HepG2 (cell line): Measurements from ENCODE around the gene HJURP. TPM values are rescaled to one million over a fixed set of nuclear protein-coding genes. Genes with fewer than 3 reads are reported as not detected.

ENCODE experiments used
- ATAC-seq: fragments of 200-7000 bp; cut with Tn5 transposase; 3 replicates; pipeline ENCODE4 v1.9.1; 2020; ENCODE audit warnings: mild to moderate bottlenecking, moderate library complexity
- BruUV-seq: library from RNA; stranded (reverse); fragments of 400-500 nt; replicated peaks from 2 replicates; lab custom pipeline; 2021; lab: Mats Ljungman, UMichigan
- CTCF ChIA-PET: fragments of 300-600 bp; formaldehyde crosslinking; extraction: SDS; loops from one replicate; lab custom pipeline; 2021; ENCODE audit warnings: low total read pairs, inconsistent platforms, low intra/inter-chr PET ratio; lab: Yijun Ruan, JAX
- POLR2A ChIA-PET: fragments of 350-600 bp; sonication (Branson Sonifier 250); formaldehyde crosslinking; loops from one replicate; lab custom pipeline; 2020; ENCODE audit warnings: antibody characterized with exemption, inconsistent platforms; lab: Yijun Ruan, JAX
- DNase-seq: peaks from one replicate; pipeline ENCODE4 v3.0.0-alpha.2; 2015; ENCODE audit warnings: low spot score
- FAIRE-seq: peaks from 3 replicates; lab custom pipeline; 2011; peaks lifted over from hg19 to GRCh38; lab: Jason Lieb, UNC
- H2AFZ ChIP-seq: one replicate; pipeline ENCODE4 v1.6.1; 2011; ENCODE audit warnings: low read length, inconsistent platforms
- H3K27ac ChIP-seq: fragments of 300-600 bp; 3 replicates; pipeline ENCODE4 v1.8.0; 2011; ENCODE audit warnings: mixed run types, mild to moderate bottlenecking, mixed read lengths, low read length, inconsistent platforms; ENCODE audit not compliant: insufficient read depth; ENCODE audit errors: extremely low read length
- H3K27me3 ChIP-seq, 2 experiments: fragments of 200-600 bp in 1 of 2; 2 replicates in 1 of 2; 3 replicates in 1 of 2; pipeline versions ENCODE4 v1.6.0 to v1.8.0; 2011; ENCODE audit warnings: low read length in 2 of 2, mild to moderate bottlenecking in 2 of 2, moderate library complexity in 2 of 2, inconsistent platforms in 1 of 2; ENCODE audit not compliant: insufficient read depth in 2 of 2, control insufficient read depth in 1 of 2
- H3K36me3 ChIP-seq, 2 experiments: fragments of 200-600 bp in 1 of 2; replicated peaks in 1 of 2; 2 replicates in 1 of 2; 3 replicates in 1 of 2; pipeline versions ENCODE4 v1.5.1 to v1.8.0; 2011; ENCODE audit warnings: low read length in 2 of 2, inconsistent platforms in 1 of 2; ENCODE audit not compliant: insufficient read depth in 2 of 2, control insufficient read depth in 1 of 2
- H3K4me1 ChIP-seq: 2 replicates; pipeline ENCODE4 v1.5.1; 2012; ENCODE audit warnings: low read length, inconsistent platforms; ENCODE audit not compliant: insufficient read depth
- H3K4me2 ChIP-seq: 2 replicates; pipeline ENCODE4 v1.6.0; 2011; ENCODE audit warnings: low read depth, low read length, inconsistent platforms
- H3K4me3 ChIP-seq, 3 experiments: fragments of 200-600 bp in 1 of 3; sonication (generic), shearing (Covaris generic) in 1 of 3; replicated peaks in 1 of 3; 2 replicates each; pipeline ENCODE4 v1.5.1; 2011 to 2016; ENCODE audit warnings: low read length in 3 of 3, inconsistent platforms in 2 of 3, low read depth in 2 of 3, mild to moderate bottlenecking in 2 of 3, control low read depth in 1 of 3, mixed read lengths in 1 of 3; ENCODE audit not compliant: insufficient read depth in 1 of 3
- H3K79me2 ChIP-seq: one replicate; pipeline ENCODE4 v1.6.1; 2011; ENCODE audit warnings: low read length, inconsistent platforms; ENCODE audit not compliant: insufficient read depth
- H3K9ac ChIP-seq: 2 replicates; pipeline ENCODE4 v1.6.0; 2011; ENCODE audit warnings: mild to moderate bottlenecking, low read depth, low read length, inconsistent platforms; ENCODE audit not compliant: insufficient read depth
- H3K9me3 ChIP-seq: 2 replicates; pipeline ENCODE4 v1.5.1; 2012; ENCODE audit warnings: mild to moderate bottlenecking, low read length
- H4K20me1 ChIP-seq: 2 replicates; pipeline ENCODE4 v1.6.0; 2011; ENCODE audit warnings: inconsistent platforms, mild to moderate bottlenecking, low read length, moderate library complexity; ENCODE audit not compliant: insufficient read depth
- ETV6 ChIP-seq: sonication (generic); formaldehyde crosslinking; conservative IDR thresholded peaks from 2 replicates; pipeline ENCODE4 v1.4.0; 2020; ENCODE audit warnings: missing genetic modification reagents
- PHF8 ChIP-seq: sonication (generic); formaldehyde crosslinking; IDR thresholded peaks from 2 replicates; pipeline ENCODE4 v1.5.0; 2020; ENCODE audit warnings: missing genetic modification reagents
- ZNF142 ChIP-seq: sonication (generic); formaldehyde crosslinking; IDR thresholded peaks from 2 replicates; pipeline ENCODE4 v1.4.0; 2020; ENCODE audit warnings: missing genetic modification reagents
- ZNF224 ChIP-seq: sonication (generic); formaldehyde crosslinking; IDR thresholded peaks from 2 replicates; pipeline ENCODE4 v1.5.0; 2020; ENCODE audit warnings: mild to moderate bottlenecking, missing genetic modification reagents
- ZNF317 ChIP-seq: sonication (generic); formaldehyde crosslinking; IDR thresholded peaks from 2 replicates; pipeline ENCODE4 v1.5.0; 2020; ENCODE audit warnings: mild to moderate bottlenecking, missing genetic modification reagents
- ZNF572 ChIP-seq: sonication (generic); formaldehyde crosslinking; IDR thresholded peaks from 2 replicates; pipeline ENCODE4 v1.5.1; 2020; ENCODE audit warnings: mild to moderate bottlenecking, missing genetic modification reagents
- ZNF577 ChIP-seq: sonication (generic); formaldehyde crosslinking; IDR thresholded peaks from 2 replicates; pipeline ENCODE4 v1.4.0; 2020; ENCODE audit warnings: mild to moderate bottlenecking, low read depth, missing genetic modification reagents, borderline replicate concordance
- WGBS: methylation state at CpG from one replicate; pipeline ENCODE4 v1.1.6; 2017; ENCODE audit warnings: low lambda C conversion rate; 5-methylcytosine and 5-hydroxymethylcytosine counted together
- in situ Hi-C: cut with HindIII; loops from 2 replicates; pipeline ENCODE4 v1.10.0; 2017; ENCODE audit warnings: low pct_unique_long_range_greater_than_20kb; ENCODE audit not compliant: extremely low pct_ligation_motif_present
- intact Hi-C: fragments of 100-400 bp; cut with micrococcal nuclease; formaldehyde crosslinking; loops from one replicate; pipeline ENCODE4 v1.10.0; 2022; ENCODE audit not compliant: unreplicated experiment
- polyA plus RNA-seq, 8 experiments: library from polyadenylated mRNA; depleted of rRNA in 3 of 8; stranded (reverse) in 7 of 8; unstranded in 1 of 8; fragments of >200 nt; fragmentation: Illumina TruSeq in 4 of 8; extraction: Trizol in 4 of 8; gene quantifications; 2 replicates each; pipeline versions ENCODE4 v1.2.1 to v1.2.3, GENCODE V29; 2011 to 2016; ENCODE audit warnings: low read depth in 4 of 8, missing spikeins in 1 of 8, mixed read lengths in 1 of 8; ENCODE audit not compliant: insufficient read depth in 1 of 8
- total RNA-seq, 5 experiments: library from RNA; depleted of rRNA; stranded (reverse); fragments of >200 nt; fragmentation: Illumina TruSeq; extraction: Trizol; gene quantifications; 2 replicates each; pipeline ENCODE4 v1.2.3, GENCODE V29; 2016; ENCODE audit warnings: low read depth in 1 of 5

HJURP gene
- total and polyA plus RNA-seq, 2 of the 13 experiments (the other 11 are each of a cell fraction or from before 2014, with no cell fraction given): 36.3 to 43.9 TPM

- Histone ChIP-seq H3K9me3 (no peaks in the 10 kb centered on the region), H4K20me1 (peaks cover 7% of the 10 kb centered on the region; the same call in 1 of the 2 replicates), H3K9ac (no peak overlapping the region), H3K79me2 (peaks cover 16% of the 10 kb centered on the region), H3K4me1 (peaks cover 8% of the 10 kb centered on the region; the same call in 1 of the 2 replicates), H3K27me3 (no peaks in the 10 kb centered on the region), H3K27ac (no peak overlapping the region), H3K36me3 (peaks cover 68 to 98% of the 10 kb centered on the region in 2 experiments), H3K4me3 (no peak overlapping the region), H3K4me2 (no peak overlapping the region), H2AFZ (no peak overlapping the region)
- intact Hi-C loops (no loop called here), in situ Hi-C loops (loop anchor here (25.0 kb wide), 1 partner anchor 533 kb away; the partner anchor contains the start of gene SAG)
- FAIRE-seq: no peak
- ChIA-PET CTCF (no interaction called here), POLR2A (no interaction called here)
- no TSS peak for BruUV-seq
- DNase-seq: no peak
- TF ChIP-seq PHF8 (CRISPR knock-in tag): no peak
- TF ChIP-seq ZNF224: no peak
- no peak for TF ChIP-seq ZNF572
- no peak for TF ChIP-seq ZNF577 (CRISPR knock-in tag)
- TF ChIP-seq ZNF317 (CRISPR knock-in tag): no peak
- TF ChIP-seq ZNF142 (CRISPR knock-in tag): no peak
- no peak for TF ChIP-seq ETV6 (CRISPR knock-in tag)
- WGBS: 85% methylated on average over 3 of the region's 3 CpGs
- ATAC-seq: no peak
Observed at GRCh38 chr2:233844836-233845235, 9.5 kb downstream of the HJURP start.
